Measurements from ENCODE around the gene SMARCA2.

The SMARCA2 gene

DNA sequence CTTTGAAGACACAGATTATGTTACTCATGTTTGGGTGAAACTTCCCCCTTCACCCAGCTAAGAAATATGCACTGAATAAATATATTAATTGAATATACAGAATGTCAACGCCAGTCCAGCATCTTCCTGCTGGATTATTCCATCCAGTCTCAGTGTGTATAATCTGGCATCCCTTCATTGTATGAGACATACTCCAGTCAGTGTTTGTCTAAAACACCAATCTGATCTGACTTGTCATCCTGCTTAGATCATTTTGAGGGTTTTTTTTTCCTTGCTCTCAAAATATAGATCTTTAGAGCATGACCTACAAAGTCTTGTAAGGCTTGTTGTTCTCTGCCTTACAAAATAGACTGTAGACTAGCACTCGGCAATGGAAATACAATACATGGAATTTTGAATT lies 195.1 kb downstream of the SMARCA2 start:
- no peak for DNase-seq (ENCODE audit: low read depth in 2 of 2)

DNA sequence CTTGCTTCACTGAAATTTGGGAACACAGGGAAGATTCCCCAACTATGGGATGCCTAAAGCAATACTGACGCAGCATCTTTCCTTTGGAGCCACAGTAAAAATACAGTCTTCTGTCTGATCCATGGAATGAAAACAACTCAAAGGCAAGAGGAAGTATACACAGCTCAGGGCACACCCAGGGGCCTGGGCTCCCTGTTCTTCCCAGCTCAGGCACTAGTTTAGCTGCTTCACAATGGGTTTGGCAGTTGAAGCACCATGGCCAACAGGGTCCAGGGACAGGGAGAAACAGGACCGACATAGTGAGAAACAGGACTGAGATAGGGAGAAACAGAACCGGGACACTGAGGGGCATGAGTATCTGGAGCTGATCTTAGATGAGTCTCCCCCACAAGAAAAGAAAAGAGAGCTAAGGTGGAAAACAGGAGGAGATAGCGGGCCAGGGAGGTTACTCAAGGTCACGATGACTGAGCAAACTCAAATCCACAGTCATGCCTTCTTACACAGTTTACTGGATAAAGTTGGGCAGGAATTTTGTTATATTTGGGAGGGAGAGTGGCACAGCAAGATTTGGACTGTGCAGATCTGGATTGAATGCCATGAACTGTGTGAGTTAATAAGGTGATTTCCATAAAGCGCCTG lies 198.8 kb downstream of the SMARCA2 start:
- no peak for DNase-seq (ENCODE audit: low read depth in 2 of 2)

DNA sequence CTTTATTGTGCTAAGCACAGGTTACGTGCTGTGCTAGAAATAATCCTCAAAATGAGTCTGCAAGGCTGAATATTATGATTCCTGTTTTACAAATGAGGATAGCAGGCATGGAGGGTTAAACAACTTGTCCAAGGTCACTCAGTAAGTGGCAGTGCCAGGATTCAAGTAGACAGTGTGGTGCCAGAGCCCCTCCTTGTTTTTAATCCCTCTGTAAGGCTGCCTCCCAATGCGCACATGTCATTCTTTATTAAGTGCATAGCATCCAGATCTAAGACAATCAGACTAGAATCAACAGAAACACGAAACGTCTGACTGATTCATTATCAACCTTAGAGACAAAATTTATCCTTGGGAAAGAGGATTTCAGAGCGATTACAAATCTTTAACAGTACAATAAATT lies 199.6 kb downstream of the SMARCA2 start:
- no peak for DNase-seq (ENCODE audit: low read depth in 2 of 2)

DNA sequence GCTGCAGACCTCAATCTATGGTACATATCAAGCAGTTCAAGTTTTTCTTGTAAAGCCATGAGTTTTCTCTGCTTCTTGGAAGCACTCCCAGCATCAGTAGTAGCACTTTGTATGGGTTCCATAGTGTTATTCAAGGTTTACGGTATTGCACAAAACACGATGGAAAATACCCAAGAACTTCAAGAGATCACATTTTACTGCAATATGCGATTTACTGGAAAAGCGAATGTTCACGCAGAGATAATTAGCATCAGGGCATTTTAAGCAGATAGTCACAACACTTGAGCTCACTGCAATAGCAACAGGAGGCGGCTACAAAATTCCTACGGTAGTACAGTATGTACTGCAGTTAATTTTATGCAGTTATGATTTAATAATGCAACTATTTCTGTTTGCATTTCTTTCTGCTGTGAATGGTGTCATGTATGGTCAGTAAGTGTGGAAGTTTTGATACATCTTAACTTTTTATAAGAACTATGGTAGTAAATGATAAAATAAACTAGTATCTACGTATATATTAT lies 200.8 kb downstream of the SMARCA2 start:
- no peak for DNase-seq (ENCODE audit: low read depth in 2 of 2)

DNA sequence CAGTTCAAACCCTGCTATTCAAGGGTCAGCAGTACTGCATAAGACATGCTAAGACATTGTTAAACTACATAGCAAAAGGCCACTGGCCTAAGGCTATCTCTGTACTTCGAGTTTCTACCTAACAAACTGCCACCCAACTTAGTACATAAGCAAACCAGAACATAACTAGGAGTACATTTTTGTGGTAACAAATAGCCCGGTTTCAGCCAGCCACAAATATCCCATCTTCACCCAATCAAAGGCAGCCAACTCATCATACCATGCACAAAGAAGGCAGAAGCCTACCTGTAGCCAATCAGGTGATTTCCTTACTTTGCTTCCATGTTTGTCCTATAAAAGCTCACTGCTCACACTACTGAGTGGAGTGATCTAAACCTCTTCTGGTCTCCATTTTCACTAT lies 201.4 kb downstream of the SMARCA2 start:
- DNase-seq (ENCODE audit: low read depth in 2 of 2) = no peak

DNA sequence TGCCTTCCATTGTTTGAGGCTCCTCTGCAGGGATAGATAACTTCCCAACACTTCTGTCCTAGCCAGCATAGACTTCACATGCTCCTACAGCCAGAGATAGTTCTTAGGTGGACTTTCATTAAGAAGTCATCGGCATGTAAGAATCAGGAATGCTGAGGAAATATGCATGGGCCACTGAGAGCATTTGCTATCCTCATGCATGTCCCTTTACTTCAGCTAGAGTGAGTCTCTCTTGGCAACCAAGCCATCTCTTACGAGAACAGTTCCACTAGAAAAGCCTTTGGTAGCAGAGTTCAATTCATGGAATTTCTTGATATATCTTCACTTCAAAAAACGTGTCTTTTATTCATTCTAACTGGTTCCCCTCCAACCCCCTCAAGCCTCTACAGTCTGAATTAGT lies 202.4 kb downstream of the SMARCA2 start:
- DNase-seq (ENCODE audit: low read depth in 2 of 2) = no peak

DNA sequence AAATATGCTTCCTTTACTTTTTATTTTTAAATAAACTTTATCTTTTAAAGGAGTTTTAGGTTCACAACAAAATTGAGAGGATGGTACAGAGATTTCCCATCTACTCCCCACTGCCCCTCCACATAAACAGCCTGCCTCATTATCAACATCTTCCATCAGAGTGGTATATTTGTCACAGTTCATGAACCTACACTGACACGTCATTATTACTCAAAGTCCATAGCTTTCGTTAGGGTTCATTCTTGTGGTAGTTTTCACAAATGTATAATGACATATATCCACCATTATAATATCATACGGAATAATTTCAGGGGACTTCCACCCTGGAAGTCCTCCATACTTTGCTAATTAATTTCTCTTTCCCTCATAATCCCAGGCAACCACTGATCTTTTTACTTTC lies 204.9 kb downstream of the SMARCA2 start:
- no peak for DNase-seq (ENCODE audit: low read depth in 2 of 2)

DNA sequence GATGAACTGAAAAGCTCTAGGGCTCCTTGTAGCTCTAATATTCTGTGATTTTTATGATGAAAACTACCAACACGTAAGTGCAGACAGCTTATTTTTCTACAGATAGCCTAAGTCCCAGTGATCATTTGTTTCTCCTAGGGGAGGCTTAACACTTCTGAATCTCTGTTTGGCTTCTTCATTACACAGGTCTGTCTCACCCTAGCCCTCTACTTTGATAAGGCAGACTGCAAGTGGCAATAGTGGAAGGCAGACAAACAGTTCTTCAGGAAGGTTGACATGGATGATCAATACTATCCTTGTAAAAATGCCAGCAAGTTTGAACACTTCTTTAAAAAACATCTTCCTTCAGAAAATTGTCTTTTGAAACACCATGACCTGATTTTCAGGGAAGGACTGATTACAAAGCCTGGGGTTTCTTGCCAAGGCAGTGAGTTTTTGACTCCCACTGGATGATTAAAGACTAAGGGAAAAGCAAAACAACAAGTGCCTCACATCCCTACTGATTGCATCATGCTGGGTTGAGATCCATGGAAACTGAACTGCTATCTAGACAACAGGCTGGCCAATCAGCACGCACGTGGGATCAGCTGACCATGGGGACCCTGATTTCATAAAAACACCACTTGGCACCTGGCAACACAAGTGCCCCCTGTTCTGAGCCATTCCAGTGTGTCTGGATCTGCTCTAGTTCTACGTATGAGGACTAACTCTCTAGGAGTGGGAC lies 212.2 kb downstream of the SMARCA2 start:
- DNase-seq (ENCODE audit: low read depth in 2 of 2) = no peak

DNA sequence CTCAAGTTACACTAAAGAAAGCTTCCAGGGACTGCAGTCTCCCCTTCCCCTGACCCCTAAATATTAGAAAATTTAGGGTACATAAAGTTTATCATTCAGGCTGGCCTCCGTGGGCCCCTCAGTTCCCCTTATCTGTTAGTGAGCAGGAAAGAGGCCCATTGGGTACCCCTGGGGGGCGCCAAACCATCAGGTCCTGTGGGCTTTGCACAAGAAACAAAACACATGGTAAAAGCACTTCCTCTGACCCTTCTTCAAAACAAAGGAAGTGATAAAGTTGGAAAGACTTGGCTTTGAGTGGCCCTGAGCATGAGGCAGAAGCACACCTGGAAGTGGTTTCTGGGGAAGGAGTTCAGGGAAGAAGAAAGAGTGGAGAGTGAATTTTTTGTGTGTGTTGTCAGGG lies 213.0 kb downstream of the SMARCA2 start:
- no peak for DNase-seq (ENCODE audit: low read depth in 2 of 2)

DNA sequence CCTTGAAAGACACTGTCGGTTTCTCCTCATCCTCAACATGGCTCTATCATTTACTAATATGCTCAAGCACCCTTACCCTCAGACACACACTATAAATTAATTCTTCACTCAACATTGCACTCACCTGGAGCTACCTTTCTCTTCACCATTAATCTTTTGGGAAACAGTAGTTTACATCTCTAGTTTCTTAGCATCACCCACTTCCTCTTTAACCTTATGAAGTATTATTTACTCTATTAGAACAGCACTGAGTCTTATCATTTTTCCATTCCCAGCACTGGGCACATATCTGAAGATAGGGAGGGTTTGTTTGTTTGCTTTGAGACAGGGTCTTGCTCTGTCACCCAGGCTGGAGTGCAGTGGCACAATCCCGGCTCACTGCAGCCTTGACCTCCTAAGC lies 213.5 kb downstream of the SMARCA2 start:
- no peak for DNase-seq (ENCODE audit: low read depth in 2 of 2)

DNA sequence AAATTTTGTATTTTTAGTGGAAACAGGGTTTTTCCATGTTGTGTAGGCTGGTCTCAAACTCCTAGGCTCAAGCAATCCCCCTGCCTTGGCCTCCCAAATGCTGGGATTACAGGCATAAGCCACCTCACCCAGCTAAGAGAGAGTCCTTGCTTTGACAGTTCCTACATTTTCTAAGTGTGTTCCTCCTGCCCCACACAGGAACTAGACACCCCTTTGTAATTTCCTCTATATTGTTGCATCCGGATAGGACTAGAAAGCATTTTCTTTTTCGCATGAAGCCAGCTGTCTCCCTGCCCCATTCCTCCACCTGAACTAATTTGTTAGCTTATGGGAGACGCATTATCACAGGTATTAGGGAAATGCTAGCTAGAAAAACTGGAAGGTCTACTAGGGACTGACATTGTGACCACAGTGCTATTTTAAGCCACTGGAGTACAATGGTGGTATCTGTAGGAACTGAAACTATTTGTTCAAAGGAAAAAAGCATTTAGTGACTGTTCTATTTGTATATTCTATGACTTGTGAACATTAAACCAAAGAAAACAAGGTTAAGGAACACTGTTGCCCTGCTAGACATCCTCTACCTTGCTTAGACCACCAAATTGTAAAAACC lies 214.1 kb downstream of the SMARCA2 start:
- DNase-seq (ENCODE audit: low read depth in 2 of 2) = no peak

DNA sequence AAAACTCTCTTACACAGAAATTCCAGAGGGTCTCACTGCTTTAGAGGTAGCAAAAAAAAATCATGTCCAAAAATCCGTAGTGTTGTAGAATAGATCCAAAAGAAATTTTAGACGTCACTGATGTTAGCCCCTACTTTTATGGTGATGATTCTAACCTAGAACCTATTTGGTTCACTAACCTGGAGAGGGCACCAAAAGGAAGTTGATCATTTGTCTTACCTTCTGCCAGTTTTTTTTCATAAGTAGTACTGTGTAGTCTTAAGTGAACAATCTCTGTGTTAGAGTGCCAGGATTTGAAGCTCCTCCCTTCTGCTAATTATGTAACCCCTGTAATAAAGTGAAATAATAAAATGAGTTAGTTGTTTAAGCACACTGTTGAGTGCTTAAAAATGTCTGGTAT lies 215.2 kb downstream of the SMARCA2 start:
- DNase-seq (ENCODE audit: low read depth in 2 of 2) = no peak

DNA sequence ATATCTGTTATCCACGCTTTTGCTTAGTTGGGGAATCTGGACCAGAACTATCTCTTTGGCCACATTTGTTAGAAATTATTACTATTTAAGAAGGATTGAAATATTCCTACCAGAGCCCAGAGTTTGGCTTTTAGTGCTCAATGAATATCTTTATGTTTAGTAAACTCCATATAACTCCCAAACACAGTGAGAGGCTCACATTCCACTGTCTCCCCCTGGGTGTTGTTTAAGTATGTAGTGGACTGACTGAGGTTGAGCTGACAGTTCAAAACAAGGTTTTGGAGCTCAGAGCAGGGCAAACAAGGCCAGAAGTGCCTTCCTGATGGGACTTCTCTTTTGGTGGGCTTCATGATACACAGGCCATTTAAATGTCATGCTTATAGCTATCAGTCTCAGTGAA lies 216.0 kb downstream of the SMARCA2 start:
- DNase-seq (ENCODE audit: low read depth in 2 of 2) = no peak

DNA sequence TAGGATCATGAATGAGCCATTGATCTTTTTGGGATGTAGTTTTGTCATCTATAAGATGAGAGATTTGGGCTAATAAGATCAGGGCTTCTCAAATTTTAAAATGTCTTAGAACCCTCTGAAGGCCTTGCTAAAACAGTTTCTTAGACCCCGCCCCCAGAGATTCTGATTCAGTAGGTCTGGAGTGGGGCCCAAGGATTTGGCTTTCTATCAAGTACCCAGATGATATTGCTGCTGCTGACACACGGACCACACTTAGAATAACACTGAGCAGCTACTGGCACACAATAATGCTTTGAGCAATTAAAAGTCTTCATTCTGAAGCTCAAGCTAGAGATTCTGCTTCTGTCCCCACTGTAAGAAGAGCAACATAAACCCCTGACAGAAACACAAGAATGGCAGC lies 216.7 kb downstream of the SMARCA2 start:
- DNase-seq (ENCODE audit: low read depth in 2 of 2) = no peak

DNA sequence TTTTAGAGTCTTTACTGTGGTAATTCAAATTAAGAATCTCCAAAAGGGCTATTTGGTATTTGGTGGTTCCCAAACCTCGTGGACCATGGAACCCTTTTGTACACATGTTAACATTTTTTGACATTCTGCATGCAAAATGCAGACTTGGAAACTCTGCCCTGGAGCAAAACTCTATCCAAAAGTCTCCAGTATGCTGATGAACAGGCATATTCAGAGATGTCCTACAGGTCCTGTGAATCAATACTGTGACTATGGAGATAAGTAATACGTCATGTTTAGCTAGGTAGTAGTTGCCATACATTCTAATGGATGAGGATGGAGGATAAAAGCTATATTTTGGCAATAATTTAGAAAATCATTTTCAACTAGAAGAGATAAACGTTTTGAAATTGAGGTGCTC lies 218.1 kb downstream of the SMARCA2 start:
- DNase-seq (ENCODE audit: low read depth in 2 of 2) = no peak

DNA sequence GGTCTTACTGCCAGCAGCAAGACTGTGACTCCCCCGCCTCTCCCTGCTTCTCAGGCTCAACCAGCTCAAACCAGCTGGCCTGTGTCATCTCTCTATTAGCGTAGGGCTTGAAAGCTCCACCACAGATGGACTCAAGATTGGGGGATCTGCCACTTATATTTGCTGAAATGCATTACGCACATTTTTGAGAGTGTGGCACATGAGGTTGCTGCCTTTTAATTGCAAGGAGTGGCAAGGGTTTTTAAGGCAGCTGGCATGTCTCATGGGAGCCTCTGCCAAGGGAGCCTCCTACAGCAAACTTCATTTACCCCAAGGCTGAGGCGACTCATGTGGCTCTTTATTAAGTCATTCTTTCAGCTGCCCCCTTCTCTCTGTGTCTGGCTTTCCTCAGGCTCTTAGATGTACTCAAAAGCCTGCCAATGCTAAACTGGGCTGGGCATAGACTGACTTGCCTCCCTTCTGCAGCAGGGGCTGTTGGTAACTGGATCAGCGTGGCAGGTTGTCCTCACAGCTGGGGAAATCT lies 219.3 kb downstream of the SMARCA2 start:
- DNase-seq (ENCODE audit: low read depth in 2 of 2) = no peak

DNA sequence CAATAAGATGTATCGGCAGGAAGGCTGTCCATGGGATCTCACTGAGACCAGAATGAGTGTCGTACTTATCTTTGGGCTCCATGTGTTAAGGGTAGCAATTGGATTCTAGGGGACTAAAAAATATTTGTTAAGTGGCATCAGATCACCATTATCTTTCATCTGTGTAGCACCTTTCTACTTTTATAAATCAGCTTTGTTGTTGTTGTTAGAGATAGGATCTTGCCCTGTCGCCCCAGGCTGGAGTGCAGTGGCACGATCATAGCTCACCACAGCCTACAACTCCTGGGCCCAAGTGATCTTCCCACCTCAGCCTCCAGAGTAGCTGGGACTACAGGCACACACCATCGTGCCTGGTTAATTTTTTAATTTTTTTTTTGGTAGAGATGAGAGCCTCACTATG lies 220.5 kb downstream of the SMARCA2 start:
- no peak for DNase-seq (ENCODE audit: low read depth in 2 of 2)

DNA sequence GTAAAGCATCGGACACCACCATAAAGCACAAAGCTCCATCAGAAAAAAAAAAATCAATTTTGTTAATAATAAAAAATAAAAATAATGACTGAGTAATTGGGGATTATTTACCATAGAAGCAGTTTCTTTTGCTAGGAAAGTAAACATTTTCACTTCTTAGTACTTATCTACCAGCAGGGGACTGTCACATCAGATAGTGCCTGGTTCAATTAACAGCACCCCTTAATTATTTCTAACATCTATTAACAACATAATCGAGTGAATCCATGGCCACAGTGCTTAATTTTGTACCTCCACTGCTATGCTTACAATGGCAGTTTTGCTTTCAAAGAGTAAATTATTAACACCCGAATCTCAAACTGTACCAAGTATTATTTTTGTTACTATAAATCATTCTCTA lies 221.7 kb downstream of the SMARCA2 start:
- DNase-seq (ENCODE audit: low read depth in 2 of 2) = no peak

DNA sequence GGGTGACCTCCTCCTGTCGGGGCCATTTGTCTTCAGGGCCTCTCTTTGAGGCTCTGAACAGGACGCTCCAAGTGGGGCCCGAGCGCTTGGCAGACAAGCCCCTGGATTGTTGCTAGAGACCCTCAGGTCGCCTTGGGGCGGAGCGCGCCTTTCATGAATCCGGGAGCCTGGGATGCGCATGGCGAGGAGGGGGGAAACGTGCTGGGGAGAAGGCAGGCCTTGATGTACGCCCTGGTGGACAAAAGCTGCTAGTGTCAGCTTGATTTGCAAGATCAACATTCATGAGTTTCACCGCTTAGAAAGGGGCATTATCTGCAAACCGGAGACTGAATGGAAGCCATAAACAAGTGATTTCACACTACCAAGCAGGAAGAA lies 226.3 kb downstream of the SMARCA2 start:
- DNase-seq (ENCODE audit: low read depth in 2 of 2) = no peak

DNA sequence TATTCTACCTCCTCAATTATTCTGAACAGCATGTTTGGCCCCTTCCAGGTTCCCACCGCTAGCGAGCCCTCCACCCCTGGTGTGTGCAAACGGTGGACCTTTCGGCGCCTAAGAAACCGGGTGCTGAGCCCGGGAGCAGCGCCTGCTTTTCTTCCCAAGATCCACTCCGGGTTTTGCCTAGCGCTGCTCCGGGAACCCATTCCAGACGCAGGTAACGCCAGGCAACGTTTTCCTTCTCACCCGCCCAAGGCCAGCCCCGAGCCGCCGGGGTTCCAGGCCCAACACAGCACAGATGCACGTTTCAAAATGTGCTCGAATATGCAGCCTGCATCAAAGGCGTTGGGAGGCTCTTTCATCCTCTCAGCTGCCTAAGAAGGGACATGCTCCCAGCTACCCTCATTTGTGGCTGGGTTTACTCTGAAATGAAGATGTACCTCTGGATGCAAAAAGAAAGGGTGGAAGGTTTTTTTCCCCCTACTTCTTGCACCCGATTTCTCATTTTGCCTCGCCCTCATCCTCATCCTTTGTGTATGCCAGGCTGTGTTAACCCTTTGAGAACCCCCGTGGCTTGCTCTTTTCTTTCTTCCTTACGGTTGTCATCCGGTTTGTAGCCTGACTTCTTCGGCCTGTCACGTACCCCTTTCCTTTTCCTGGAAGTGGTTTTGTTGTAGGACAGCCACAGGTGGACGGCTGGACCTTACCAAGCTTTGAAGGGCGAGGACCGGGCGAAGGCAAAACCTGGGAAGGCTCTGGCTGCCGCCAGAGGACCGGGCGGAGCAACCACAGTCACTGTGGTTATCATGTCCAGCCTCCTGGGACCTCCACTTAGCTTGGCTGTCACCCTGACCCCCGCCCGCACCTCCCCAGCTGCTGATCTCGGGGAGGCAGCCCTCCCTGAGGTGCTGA lies 226.9 kb downstream of the SMARCA2 start:
- DNase-seq (ENCODE audit: low read depth in 2 of 2) = peak in 1 of 2 donors; percentile 5

DNA sequence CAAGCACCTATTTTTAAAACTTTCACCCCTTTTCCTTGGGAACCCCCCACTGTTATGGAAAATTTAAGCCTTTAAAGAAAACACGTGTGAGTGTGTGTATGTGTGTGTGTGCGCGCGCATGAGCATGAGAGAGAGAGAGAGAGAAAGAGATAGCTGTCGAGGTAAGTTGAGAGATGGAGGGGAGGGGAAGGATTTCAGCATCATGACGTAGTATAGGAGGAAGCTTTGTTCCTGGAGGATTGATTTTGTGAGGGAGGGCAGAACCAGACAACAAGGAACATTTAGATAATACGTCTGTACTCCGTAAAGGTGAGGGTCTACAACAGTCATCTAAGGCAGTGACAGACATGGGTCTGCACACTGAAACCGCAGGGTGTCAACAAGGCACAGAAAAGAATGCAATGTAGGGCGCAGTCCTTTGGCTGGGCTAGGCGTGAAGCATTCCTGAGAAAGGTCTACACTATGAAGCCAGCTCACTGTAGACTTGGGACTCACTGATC lies 227.7 kb downstream of the SMARCA2 start:
- no peak for DNase-seq (ENCODE audit: low read depth in 2 of 2)
